Measurements from ENCODE around the gene DOK4. TPM values are rescaled to one million over a fixed set of nuclear protein-coding genes. Genes with fewer than 3 reads are reported as not detected.

Gene DOK4
- total RNA-seq, 1 experiment from 2014 or later = 122 TPM

DNA sequence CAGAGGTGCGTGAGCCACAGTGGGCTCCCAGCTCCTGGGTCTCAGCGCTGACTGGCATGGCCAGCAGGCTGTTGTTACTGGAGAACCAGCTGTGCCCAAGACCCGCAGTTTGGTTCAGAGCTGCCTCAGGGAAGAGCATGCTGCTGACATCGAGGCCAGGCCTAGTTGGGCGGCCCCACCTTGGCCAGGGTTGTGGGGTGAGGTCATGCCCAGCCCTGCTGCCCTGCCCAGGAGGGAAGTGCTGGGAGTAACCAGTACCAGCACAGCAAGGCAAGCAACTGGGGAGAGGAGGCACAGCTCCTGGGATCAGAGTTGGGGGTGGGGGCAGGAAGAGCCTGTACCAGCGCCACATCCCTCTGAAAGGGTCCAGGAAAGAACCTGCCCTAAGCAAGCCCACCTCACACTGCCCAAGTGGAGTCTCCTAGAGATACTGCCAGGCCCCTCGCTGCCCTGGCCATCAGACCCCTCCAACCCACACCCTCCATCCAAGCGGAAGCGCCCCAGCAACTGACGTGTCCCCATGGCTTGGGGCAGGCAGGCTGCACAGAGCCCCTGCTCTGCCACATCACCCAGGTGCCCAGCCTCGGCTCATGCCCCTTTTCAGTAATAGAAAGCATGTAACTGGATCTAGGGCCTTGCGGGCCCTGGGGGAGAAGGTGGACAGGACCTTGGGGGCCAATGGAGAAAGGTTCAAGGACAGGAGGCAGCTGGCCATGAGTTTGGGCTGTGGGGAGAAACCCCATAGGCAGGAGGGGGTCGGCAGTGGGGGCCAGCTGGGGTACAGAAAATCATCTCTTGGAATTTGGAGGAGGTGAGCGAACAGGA, 990 bp downstream of the DOK4 start:
- Mint-ChIP-seq H3K9me3 (ENCODE audit: unreplicated experiment) (no peaks in the 10 kb centered on the region), H3K27ac (ENCODE audit: unreplicated experiment) (peak overlapping the region; percentile 94), H3K27me3 (ENCODE audit: insufficient read depth, unreplicated experiment) (no peaks in the 10 kb centered on the region), H3K4me3 (ENCODE audit: unreplicated experiment) (peak overlapping the region; percentile 95), H3K4me1 (ENCODE audit: low read depth, unreplicated experiment) (peaks cover 41% of the 10 kb centered on the region), H3K36me3 (ENCODE audit: insufficient read depth, unreplicated experiment) (peaks cover 16% of the 10 kb centered on the region)
- no peaks in the 10 kb centered on the region for H3K27me3 ChIP-seq (replicated peaks; ENCODE audit: control insufficient read depth, insufficient read depth, low read length)
- POLR2A ChIA-PET = interaction anchor here (0.6 kb wide), 1 partner anchor 43 kb away, joined by 3 read pairs; no protein-coding TSS in a partner anchor
- TF ChIP-seq, protein P1, sequence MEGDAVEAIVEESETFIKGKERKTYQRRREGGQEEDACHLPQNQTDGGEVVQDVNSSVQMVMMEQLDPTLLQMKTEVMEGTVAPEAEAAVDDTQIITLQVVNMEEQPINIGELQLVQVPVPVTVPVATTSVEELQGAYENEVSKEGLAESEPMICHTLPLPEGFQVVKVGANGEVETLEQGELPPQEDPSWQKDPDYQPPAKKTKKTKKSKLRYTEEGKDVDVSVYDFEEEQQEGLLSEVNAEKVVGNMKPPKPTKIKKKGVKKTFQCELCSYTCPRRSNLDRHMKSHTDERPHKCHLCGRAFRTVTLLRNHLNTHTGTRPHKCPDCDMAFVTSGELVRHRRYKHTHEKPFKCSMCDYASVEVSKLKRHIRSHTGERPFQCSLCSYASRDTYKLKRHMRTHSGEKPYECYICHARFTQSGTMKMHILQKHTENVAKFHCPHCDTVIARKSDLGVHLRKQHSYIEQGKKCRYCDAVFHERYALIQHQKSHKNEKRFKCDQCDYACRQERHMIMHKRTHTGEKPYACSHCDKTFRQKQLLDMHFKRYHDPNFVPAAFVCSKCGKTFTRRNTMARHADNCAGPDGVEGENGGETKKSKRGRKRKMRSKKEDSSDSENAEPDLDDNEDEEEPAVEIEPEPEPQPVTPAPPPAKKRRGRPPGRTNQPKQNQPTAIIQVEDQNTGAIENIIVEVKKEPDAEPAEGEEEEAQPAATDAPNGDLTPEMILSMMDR (IDR thresholded peaks at IDR 0.05; ENCODE audit: insufficient read depth in 1 of 2, low read depth in 1 of 2, low read length in 1 of 2, severe bottlenecking in 1 of 2, unreplicated experiment in 1 of 2) = no peak
- CTCF ChIA-PET = interaction anchor here (2.8 kb wide), 1 partner anchor 34 kb away, joined by 17 read pairs; no protein-coding TSS in a partner anchor
- BruUV-seq (replicated peaks) = no TSS peak
- intact Hi-C loops (cut with micrococcal nuclease; ENCODE audit: unreplicated experiment) = no loop called here
- H3K9me3 ChIP-seq = no peaks in the 10 kb centered on the region
- H3K36me3 ChIP-seq (ENCODE audit: control insufficient read depth, insufficient read depth, low read length) = no peaks in the 10 kb centered on the region
- peaks cover 40% of the 10 kb centered on the region for H3K4me1 ChIP-seq
- peak overlapping the region; percentile 67 for H3K4me3 ChIP-seq (ENCODE audit: low read depth, low read length)
- peak in 1 of 2 experiments; percentile 32 for DNase-seq

DNA sequence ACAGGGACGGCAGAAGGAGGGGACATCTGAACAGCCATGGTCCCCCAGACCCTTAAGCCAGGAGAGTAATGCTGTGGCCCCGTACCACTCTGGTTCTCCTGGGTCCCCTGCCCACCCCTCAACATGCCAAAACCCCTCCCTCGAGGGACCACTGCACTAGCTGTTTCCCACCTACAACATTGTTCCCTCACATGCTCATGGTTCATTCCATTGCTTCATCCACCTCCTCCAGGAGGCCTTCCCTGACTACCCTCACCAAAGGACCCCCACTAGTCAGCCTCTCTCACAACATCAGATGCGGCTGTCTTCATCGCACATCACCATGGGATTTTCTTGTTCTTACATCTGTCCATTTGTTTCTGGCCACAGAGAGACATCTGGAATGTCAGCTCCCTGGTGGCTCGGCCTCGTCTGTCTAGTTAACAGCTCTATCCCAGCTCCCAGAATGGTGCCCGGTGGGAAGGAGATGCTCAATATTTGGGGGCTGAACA, 1.7 kb downstream of the DOK4 start:
- Histone ChIP-seq H3K27me3 (replicated peaks; ENCODE audit: control insufficient read depth, insufficient read depth, low read length) (no peaks in the 10 kb centered on the region), H3K9me3 (no peaks in the 10 kb centered on the region), H3K4me1 (peaks cover 40% of the 10 kb centered on the region), H3K36me3 (ENCODE audit: control insufficient read depth, insufficient read depth, low read length) (no peaks in the 10 kb centered on the region), H3K4me3 (ENCODE audit: low read depth, low read length) (no peak overlapping the region; the same call in 1 of the 2 replicates)
- H3K9me3 Mint-ChIP-seq (ENCODE audit: unreplicated experiment) = no peaks in the 10 kb centered on the region
- peaks cover 24% of the 10 kb centered on the region for H3K36me3 Mint-ChIP-seq (ENCODE audit: insufficient read depth, unreplicated experiment)
- POLR2A ChIA-PET = no interaction called here
- intact Hi-C loops (cut with micrococcal nuclease; ENCODE audit: unreplicated experiment) = no loop called here
- CTCF ChIA-PET = no interaction called here
- H3K27ac Mint-ChIP-seq (ENCODE audit: unreplicated experiment) = no peak overlapping the region
- TF ChIP-seq, protein P1 (IDR thresholded peaks at IDR 0.05; ENCODE audit: insufficient read depth in 1 of 2, low read depth in 1 of 2, low read length in 1 of 2, severe bottlenecking in 1 of 2, unreplicated experiment in 1 of 2) = no peak
- no TSS peak for BruUV-seq (replicated peaks)
- peaks cover 48% of the 10 kb centered on the region for H3K4me1 Mint-ChIP-seq (ENCODE audit: low read depth, unreplicated experiment)
- H3K4me3 Mint-ChIP-seq (ENCODE audit: unreplicated experiment) = peak overlapping the region; percentile 95
- no peaks in the 10 kb centered on the region for H3K27me3 Mint-ChIP-seq (ENCODE audit: insufficient read depth, unreplicated experiment)
- DNase-seq = peak in 1 of 2 experiments; percentile 26

DNA sequence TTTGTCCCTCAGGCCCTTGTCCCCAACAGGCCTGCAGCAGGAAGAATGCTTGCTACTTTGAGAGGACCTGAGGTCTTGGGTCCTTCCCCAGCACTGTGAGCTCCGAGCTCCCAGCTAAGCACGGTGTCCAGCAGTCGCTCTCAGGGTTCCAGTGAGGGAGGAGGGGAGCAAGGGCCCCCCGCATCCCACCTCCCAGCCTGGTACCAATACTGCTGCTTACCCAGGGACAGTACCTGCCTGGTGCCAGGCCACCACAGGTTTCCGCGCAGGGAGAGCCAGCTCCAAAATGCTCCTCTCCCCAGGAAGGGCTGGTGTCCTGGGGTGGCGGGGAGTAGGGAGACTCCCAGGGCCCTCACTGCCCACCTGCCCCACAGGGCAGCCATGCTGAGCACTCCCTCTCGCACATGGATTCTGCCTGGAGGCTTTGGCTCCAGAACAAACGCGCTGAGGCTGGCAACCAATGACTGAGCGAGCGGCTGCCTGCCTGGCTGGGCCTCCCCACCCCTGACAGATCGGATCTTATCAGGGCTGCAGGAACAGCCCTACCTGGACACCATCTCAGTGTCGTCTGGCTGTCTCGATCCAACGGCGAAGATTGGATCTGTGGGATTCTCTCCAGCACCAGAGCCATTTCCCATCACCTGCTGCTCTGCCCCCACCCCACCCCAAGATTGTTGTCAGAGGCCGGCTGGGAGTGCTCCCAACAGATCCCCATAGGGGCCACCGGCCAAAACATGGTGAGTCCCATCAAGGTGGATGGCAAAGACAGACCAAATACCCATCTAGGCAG, 2.4 kb downstream of the DOK4 start:
- TF ChIP-seq, protein P1 (IDR thresholded peaks at IDR 0.05; ENCODE audit: insufficient read depth in 1 of 2, low read depth in 1 of 2, low read length in 1 of 2, severe bottlenecking in 1 of 2, unreplicated experiment in 1 of 2) = no peak
- Mint-ChIP-seq H3K9me3 (ENCODE audit: unreplicated experiment) (no peaks in the 10 kb centered on the region), H3K27me3 (ENCODE audit: insufficient read depth, unreplicated experiment) (no peaks in the 10 kb centered on the region), H3K27ac (ENCODE audit: unreplicated experiment) (no peak overlapping the region), H3K4me3 (ENCODE audit: unreplicated experiment) (no peak overlapping the region), H3K36me3 (ENCODE audit: insufficient read depth, unreplicated experiment) (peaks cover 29% of the 10 kb centered on the region), H3K4me1 (ENCODE audit: low read depth, unreplicated experiment) (peaks cover 54% of the 10 kb centered on the region)
- peaks cover 3% of the 10 kb centered on the region; the same call in 1 of the 2 replicates for H3K36me3 ChIP-seq (ENCODE audit: control insufficient read depth, insufficient read depth, low read length)
- H3K4me1 ChIP-seq = peaks cover 46% of the 10 kb centered on the region
- intact Hi-C loops (cut with micrococcal nuclease; ENCODE audit: unreplicated experiment) = no loop called here
- peak in 1 of 2 experiments; percentile 39 for DNase-seq
- H3K27me3 ChIP-seq (replicated peaks; ENCODE audit: control insufficient read depth, insufficient read depth, low read length) = no peaks in the 10 kb centered on the region
- POLR2A ChIA-PET = no interaction called here
- H3K4me3 ChIP-seq (ENCODE audit: low read depth, low read length) = no peak overlapping the region
- H3K9me3 ChIP-seq = no peaks in the 10 kb centered on the region
- BruUV-seq (replicated peaks) = no TSS peak
- CTCF ChIA-PET = no interaction called here
